Suprapubic skin (tissue), 4 donors: ENCODE data around the gene KIAA2012. TPM values are rescaled to one million over a fixed set of nuclear protein-coding genes. Genes with fewer than 3 reads are reported as not detected.

Experiments
- DNase-seq, 2 donors: peaks; one replicate each; pipeline ENCODE4 v3.0.0-alpha.2; 2019; ENCODE audit warnings: low spot score in 2 of 2
- H3K27ac ChIP-seq: fragments of 200-600 bp; sonication (generic); one replicate; pipeline ENCODE4 v1.5.1; 2019
- H3K27me3 ChIP-seq: fragments of 200-600 bp; sonication (generic); one replicate; pipeline ENCODE4 v1.5.1; 2019
- H3K36me3 ChIP-seq: fragments of 200-600 bp; sonication (generic); one replicate; pipeline ENCODE4 v1.5.1; 2019
- H3K4me1 ChIP-seq: fragments of 200-600 bp; sonication (generic); one replicate; pipeline ENCODE4 v1.5.1; 2019
- H3K4me3 ChIP-seq: fragments of 200-600 bp; sonication (generic); one replicate; pipeline ENCODE4 v1.5.1; 2019; ENCODE audit warnings: mild to moderate bottlenecking
- H3K9me3 ChIP-seq: fragments of 200-600 bp; sonication (generic); one replicate; pipeline ENCODE4 v1.5.1; 2019
- EP300 ChIP-seq: sonication (generic); formaldehyde crosslinking; IDR thresholded peaks from one replicate; pipeline ENCODE4 v1.6.1; 2017; ENCODE audit warnings: antibody characterized with exemption
- POLR2A ChIP-seq, 2 donors: fragments of 450-650 bp; IDR thresholded peaks; one replicate each; pipeline ENCODE4 v1.6.1; 2017; ENCODE audit warnings: antibody characterized with exemption in 2 of 2, mild to moderate bottlenecking in 2 of 2, moderate library complexity in 2 of 2
- POLR2AphosphoS5 ChIP-seq, 3 donors: sonication (generic); formaldehyde crosslinking; IDR thresholded peaks; one replicate each; pipeline ENCODE4 v1.6.1; 2017; ENCODE audit warnings: antibody characterized with exemption in 3 of 3
- WGBS: methylation state at CpG from one replicate; pipeline ENCODE4 v1.1.5; 2018; 5-methylcytosine and 5-hydroxymethylcytosine counted together
- total RNA-seq, 4 donors: library from RNA; depleted of rRNA; stranded (reverse); fragments of >200 nt; gene quantifications; one replicate each; pipeline ENCODE4 v1.1.0, GENCODE V29; 2016
- TF ChIP-seq, protein P1 (sequence below), 2 donors: fragments of 200-600 bp in 1 of 2; fragments of 450-650 bp in 1 of 2; sonication (generic) in 1 of 2; IDR thresholded peaks; one replicate each; pipeline ENCODE4 v1.5.1; 2016 to 2019; ENCODE audit warnings: antibody characterized with exemption in 2 of 2, mild to moderate bottlenecking in 1 of 2, moderate library complexity in 1 of 2

The KIAA2012 gene
- total RNA-seq, 4 donors from 2014 or later, result 0.16 TPM; not detected in 3

DNA sequence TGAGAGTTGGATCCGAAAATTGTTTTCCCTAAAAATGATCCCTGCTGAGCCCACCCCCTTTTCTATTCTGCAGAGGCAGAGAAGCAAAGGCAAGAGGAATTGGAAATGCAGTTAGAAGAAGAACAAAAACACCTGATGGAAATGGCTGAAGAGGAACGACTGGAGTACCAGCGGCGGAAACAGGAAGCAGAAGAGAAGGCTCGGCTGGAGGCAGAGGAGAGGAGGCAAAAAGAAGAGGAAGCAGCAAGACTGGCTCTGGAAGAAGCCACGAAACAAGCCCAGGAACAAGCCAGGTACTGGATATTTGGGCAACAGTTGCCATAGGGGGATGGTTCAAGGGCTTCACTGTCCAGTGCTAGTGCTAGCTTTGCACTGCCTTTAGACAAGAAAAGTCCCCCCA is 123.7 kb downstream of the KIAA2012 start:
- Histone ChIP-seq H3K27ac (no peak overlapping the region), H3K9me3 (no peaks in the 10 kb centered on the region), H3K4me1 (no peaks in the 10 kb centered on the region), H3K27me3 (no peaks in the 10 kb centered on the region), H3K36me3 (peaks cover 2% of the 10 kb centered on the region), H3K4me3 (no peak overlapping the region)
- WGBS, result 80% methylated on average over 6 of the region's 6 CpGs
- TF ChIP-seq EP300 (no peak), POLR2AphosphoS5 (IDR thresholded peaks at IDR 0.05) (no peak), POLR2A (IDR thresholded peaks at IDR 0.05) (no peak)
- TF ChIP-seq, protein P1, sequence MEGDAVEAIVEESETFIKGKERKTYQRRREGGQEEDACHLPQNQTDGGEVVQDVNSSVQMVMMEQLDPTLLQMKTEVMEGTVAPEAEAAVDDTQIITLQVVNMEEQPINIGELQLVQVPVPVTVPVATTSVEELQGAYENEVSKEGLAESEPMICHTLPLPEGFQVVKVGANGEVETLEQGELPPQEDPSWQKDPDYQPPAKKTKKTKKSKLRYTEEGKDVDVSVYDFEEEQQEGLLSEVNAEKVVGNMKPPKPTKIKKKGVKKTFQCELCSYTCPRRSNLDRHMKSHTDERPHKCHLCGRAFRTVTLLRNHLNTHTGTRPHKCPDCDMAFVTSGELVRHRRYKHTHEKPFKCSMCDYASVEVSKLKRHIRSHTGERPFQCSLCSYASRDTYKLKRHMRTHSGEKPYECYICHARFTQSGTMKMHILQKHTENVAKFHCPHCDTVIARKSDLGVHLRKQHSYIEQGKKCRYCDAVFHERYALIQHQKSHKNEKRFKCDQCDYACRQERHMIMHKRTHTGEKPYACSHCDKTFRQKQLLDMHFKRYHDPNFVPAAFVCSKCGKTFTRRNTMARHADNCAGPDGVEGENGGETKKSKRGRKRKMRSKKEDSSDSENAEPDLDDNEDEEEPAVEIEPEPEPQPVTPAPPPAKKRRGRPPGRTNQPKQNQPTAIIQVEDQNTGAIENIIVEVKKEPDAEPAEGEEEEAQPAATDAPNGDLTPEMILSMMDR (IDR thresholded peaks at IDR 0.05), result no peak
- no peak for DNase-seq

DNA sequence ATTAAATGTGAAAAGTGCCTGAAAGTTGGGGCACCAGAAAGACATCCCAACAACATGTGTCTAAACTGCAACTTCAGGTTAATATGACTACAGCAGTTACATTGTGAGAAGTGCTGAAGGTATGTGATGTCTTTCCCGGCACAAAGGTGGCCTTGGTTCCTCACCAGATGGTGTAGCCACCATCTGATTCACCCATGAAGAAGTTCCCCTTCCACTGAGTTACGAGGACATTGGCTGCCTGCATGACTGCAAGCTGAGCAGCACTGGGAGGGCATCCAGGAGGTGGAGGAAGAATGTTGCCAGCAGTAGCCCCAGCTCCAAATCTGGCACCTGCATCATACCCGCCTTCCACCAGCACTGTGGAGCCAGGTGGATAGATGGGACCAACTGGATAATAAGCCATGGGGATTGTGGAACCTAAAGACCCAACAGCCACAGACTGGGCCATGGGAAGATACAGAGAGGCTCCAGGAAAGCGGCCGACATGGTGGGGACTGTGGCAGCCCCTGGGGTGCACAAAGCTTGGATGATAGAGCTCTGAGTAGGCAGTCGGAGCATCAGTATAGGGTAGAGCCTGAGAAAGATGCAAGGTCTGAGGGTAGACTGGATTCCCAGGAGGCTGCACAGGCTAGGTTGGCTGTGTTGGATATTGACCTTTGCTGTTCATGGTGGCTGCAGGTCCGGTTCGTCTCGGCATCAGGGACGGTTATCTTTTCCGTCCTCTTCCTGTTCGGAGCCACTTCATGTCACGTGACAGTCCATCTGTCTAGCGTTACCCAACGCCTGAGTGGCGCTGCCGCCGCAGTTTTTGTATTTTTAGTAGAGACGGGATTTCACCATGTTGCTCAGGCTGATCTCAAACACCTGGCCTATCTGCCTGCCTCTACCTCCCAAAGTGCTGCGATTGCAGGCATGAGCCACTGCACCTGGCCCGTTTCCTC is 128.4 kb downstream of the KIAA2012 start:
- Histone ChIP-seq H3K27ac (no peak overlapping the region), H3K27me3 (no peaks in the 10 kb centered on the region), H3K4me1 (no peaks in the 10 kb centered on the region), H3K9me3 (no peaks in the 10 kb centered on the region), H3K4me3 (no peak overlapping the region), H3K36me3 (peaks cover 14% of the 10 kb centered on the region)
- TF ChIP-seq POLR2A (IDR thresholded peaks at IDR 0.05), result no peak
- TF ChIP-seq, protein P1 (IDR thresholded peaks at IDR 0.05), result no peak
- TF ChIP-seq EP300, result no peak
- TF ChIP-seq POLR2AphosphoS5 (IDR thresholded peaks at IDR 0.05), result no peak
- WGBS, result 93% methylated on average over 19 of the region's 21 CpGs
- DNase-seq, result no peak

DNA sequence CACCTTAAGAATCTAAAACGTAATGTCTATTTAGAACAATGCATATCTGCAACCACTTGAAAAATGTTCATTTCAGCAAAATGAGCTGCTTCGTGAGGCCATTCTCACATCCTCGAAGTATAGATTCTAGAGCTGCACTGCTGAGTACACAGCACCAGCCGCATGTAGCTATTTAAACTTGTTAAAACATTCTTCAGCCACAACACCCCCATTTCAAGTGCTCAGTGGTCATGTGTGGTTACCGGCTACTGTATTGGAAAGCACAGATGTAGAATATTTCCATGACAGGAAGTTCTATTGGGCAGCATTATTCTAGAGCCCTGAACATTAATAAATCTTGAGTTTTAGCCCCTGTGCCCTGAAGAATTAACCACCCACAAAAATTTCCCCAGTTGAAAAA is 130.3 kb downstream of the KIAA2012 start:
- Histone ChIP-seq H3K4me1 (no peaks in the 10 kb centered on the region), H3K9me3 (no peaks in the 10 kb centered on the region), H3K36me3 (peaks cover 25% of the 10 kb centered on the region), H3K4me3 (no peak overlapping the region), H3K27ac (no peak overlapping the region), H3K27me3 (no peaks in the 10 kb centered on the region)
- TF ChIP-seq POLR2AphosphoS5 (IDR thresholded peaks at IDR 0.05), result no peak
- TF ChIP-seq, protein P1 (IDR thresholded peaks at IDR 0.05), result no peak
- no peak for TF ChIP-seq EP300
- TF ChIP-seq POLR2A (IDR thresholded peaks at IDR 0.05), result no peak
- no peak for DNase-seq
- WGBS, result 92% methylated on average over 5 of the region's 5 CpGs

DNA sequence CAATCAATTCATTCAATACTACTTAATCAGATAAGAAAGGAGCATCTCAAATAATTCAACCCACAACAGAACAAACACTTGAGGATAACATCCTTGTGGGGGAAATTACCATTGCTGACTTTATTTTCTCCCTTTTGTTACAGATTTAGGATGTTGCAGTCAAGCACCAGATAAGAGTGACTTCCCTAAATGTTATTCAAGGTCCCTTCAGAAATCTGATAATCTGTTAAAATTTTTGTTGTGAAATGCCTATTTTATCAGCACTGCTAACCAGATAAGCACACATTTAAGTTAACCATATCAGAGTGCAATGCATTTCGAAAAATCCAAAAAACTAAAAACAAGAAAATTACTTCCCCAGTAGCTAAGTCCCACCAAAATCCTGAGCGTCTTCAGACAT is 131.8 kb downstream of the KIAA2012 start:
- WGBS, result 92% methylated on average over 2 of the region's 2 CpGs

DNA sequence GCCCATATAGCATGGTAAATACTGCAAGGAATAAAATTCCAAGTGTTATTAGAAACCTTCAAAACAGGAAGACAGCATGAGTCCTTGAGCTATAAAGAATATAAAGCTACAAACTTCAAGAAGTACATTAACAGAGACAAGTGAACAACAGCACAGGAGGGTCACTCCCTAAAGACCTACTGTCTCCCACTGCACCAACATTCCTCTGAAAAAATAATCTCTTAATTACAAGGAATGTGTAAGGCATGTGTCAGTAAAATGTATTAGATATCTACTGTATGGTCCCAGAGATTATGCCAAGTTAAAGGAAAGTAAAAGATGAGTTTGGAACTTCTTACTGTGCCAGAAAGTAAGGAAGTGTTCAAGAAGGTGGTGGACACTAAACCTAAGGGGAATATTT is 135.5 kb downstream of the KIAA2012 start:
- Histone ChIP-seq H3K27me3 (no peaks in the 10 kb centered on the region), H3K4me3 (no peak overlapping the region), H3K27ac (no peak overlapping the region), H3K36me3 (peaks cover 63% of the 10 kb centered on the region), H3K9me3 (no peaks in the 10 kb centered on the region), H3K4me1 (no peaks in the 10 kb centered on the region)
- TF ChIP-seq, protein P1 (IDR thresholded peaks at IDR 0.05), result no peak
- TF ChIP-seq POLR2AphosphoS5 (IDR thresholded peaks at IDR 0.05) (no peak), EP300 (no peak), POLR2A (IDR thresholded peaks at IDR 0.05) (no peak)
- DNase-seq, result no peak

More for the DNA sequence above, 131.8 kb downstream of the KIAA2012 start:
- Histone ChIP-seq H3K9me3 (no peaks in the 10 kb centered on the region), H3K4me1 (no peaks in the 10 kb centered on the region), H3K4me3 (no peak overlapping the region), H3K27me3 (no peaks in the 10 kb centered on the region), H3K27ac (no peak overlapping the region), H3K36me3 (peaks cover 40% of the 10 kb centered on the region)
- TF ChIP-seq, protein P1 (IDR thresholded peaks at IDR 0.05), result no peak
- DNase-seq, result no peak
